B cell (primary cell): ENCODE results near the gene ZFPL1.

ENCODE experiments used
- EZH2 ChIP-seq: IDR thresholded peaks from 2 replicates; pipeline ENCODE4 v1.6.1; 2012; ENCODE audit warnings: borderline replicate concordance, low read depth, mild to moderate bottlenecking, moderate library complexity, low read length; ENCODE audit not compliant: insufficient read depth, poor library complexity, severe bottlenecking
- TF ChIP-seq, protein P1 (sequence below): fragments of 200-600 bp; IDR thresholded peaks from one replicate; pipeline ENCODE4 v1.8.0; 2022; ENCODE audit warnings: antibody characterized with exemption, mild to moderate bottlenecking

DNA sequence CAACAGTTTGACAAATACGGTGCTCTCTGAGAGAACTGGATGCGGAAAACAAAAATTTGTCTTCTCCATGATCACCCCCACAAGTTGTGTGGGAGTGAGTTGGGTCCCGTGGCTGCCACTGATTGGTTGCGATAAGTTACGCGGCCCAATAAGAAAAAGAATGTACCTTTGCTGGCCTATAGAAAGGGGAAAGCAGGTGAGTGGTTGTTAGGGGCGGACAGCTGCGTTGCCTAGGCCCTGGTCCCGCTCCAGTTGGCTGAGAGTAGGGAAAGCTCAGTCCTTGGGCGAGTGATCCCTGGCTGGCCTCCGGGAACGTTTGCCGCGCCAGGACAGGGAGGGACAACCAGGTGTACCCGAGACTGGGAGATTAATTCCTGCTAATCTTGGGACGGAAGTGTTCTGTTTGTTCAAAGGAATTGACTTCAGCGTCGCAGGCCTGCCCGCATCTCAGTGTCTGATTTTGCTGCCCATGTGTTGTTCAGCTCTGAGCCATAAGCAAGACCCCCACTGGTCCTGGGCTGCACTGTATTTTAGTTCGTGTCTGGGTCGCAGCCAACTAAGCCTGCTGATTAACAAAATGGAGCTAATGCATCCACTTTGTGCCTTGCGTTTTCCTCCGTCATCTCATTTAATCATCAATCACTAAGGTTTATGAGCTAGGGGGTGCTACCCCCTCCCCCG is 51.1 kb downstream of the ZFPL1 start:
- TF ChIP-seq, protein P1, sequence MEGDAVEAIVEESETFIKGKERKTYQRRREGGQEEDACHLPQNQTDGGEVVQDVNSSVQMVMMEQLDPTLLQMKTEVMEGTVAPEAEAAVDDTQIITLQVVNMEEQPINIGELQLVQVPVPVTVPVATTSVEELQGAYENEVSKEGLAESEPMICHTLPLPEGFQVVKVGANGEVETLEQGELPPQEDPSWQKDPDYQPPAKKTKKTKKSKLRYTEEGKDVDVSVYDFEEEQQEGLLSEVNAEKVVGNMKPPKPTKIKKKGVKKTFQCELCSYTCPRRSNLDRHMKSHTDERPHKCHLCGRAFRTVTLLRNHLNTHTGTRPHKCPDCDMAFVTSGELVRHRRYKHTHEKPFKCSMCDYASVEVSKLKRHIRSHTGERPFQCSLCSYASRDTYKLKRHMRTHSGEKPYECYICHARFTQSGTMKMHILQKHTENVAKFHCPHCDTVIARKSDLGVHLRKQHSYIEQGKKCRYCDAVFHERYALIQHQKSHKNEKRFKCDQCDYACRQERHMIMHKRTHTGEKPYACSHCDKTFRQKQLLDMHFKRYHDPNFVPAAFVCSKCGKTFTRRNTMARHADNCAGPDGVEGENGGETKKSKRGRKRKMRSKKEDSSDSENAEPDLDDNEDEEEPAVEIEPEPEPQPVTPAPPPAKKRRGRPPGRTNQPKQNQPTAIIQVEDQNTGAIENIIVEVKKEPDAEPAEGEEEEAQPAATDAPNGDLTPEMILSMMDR, result no peak
- TF ChIP-seq EZH2, result no peak
